Mesenchymal stem cell (in vitro differentiated cells and primary cell): Measurements from ENCODE around the gene FUT8.

ENCODE experiments used
- DNase-seq: peaks from one replicate; pipeline ENCODE4 v3.0.0-alpha.2; 2013
- H2AFZ ChIP-seq: one replicate; pipeline ENCODE4 v1.6.1; 2013; ENCODE audit warnings: low read depth, mild to moderate bottlenecking, control low read depth, inconsistent platforms, low read length, moderate library complexity
- H2AK5ac ChIP-seq: 2 replicates; pipeline ENCODE4 v1.6.1; 2013; ENCODE audit warnings: low read length, moderate library complexity, mild to moderate bottlenecking, inconsistent platforms; ENCODE audit not compliant: severe bottlenecking
- H2BK120ac ChIP-seq: one replicate; pipeline ENCODE4 v1.6.1; 2013; ENCODE audit warnings: low read depth, mild to moderate bottlenecking, inconsistent platforms, low read length, moderate library complexity
- H2BK12ac ChIP-seq, 2 experiments: one replicate each; pipeline ENCODE4 v1.6.1; 2013; ENCODE audit warnings: inconsistent platforms in 2 of 2, low read length in 2 of 2, mild to moderate bottlenecking in 2 of 2, moderate library complexity in 2 of 2, control low read depth in 1 of 2
- H2BK15ac ChIP-seq: one replicate; pipeline ENCODE4 v1.6.1; 2013; ENCODE audit warnings: mild to moderate bottlenecking, low read depth, inconsistent platforms; ENCODE audit not compliant: poor library complexity, severe bottlenecking
- H2BK5ac ChIP-seq: 2 replicates; pipeline ENCODE4 v1.6.1; 2013; ENCODE audit warnings: low read depth, mild to moderate bottlenecking, low read length, control low read depth, inconsistent platforms; ENCODE audit not compliant: poor library complexity, severe bottlenecking
- H3K14ac ChIP-seq, 2 experiments: one replicate each; pipeline ENCODE4 v1.6.1; 2013; ENCODE audit warnings: inconsistent platforms in 2 of 2, low read length in 2 of 2, control low read depth in 1 of 2, mild to moderate bottlenecking in 1 of 2, moderate library complexity in 1 of 2
- H3K18ac ChIP-seq, 2 experiments: one replicate each; pipeline ENCODE4 v1.6.1; 2013; ENCODE audit warnings: inconsistent platforms in 2 of 2, low read length in 2 of 2, control low read depth in 1 of 2, low read depth in 1 of 2, mild to moderate bottlenecking in 1 of 2
- H3K23ac ChIP-seq, 2 experiments: one replicate each; pipeline ENCODE4 v1.6.1; 2013; ENCODE audit warnings: inconsistent platforms in 2 of 2, low read length in 2 of 2, mild to moderate bottlenecking in 2 of 2, moderate library complexity in 2 of 2, control low read depth in 1 of 2
- H3K27ac ChIP-seq: 2 replicates; pipeline ENCODE4 v1.5.1; 2013; ENCODE audit warnings: mild to moderate bottlenecking, moderate library complexity, low read length, control low read depth, inconsistent platforms; ENCODE audit not compliant: poor library complexity, severe bottlenecking
- H3K27me3 ChIP-seq, 2 experiments: 2 replicates each; pipeline versions ENCODE4 v1.6.1 to v1.7.0; 2013; ENCODE audit warnings: low read length in 2 of 2, mild to moderate bottlenecking in 2 of 2, moderate library complexity in 2 of 2, control low read depth in 1 of 2, inconsistent platforms in 1 of 2; ENCODE audit not compliant: control insufficient read depth in 1 of 2, insufficient read depth in 1 of 2
- H3K36me3 ChIP-seq, 2 experiments: 2 replicates each; pipeline versions ENCODE4 v1.6.1 to v1.7.0; 2013; ENCODE audit warnings: low read length in 2 of 2, control low read depth in 1 of 2, inconsistent platforms in 1 of 2, low read depth in 1 of 2, mild to moderate bottlenecking in 1 of 2; ENCODE audit not compliant: insufficient read depth in 2 of 2, control insufficient read depth in 1 of 2
- H3K4ac ChIP-seq, 2 experiments: one replicate each; pipeline ENCODE4 v1.6.1; 2013; ENCODE audit warnings: inconsistent platforms in 2 of 2, low read length in 2 of 2, mild to moderate bottlenecking in 2 of 2, moderate library complexity in 2 of 2, control low read depth in 1 of 2, low read depth in 1 of 2
- H3K4me1 ChIP-seq: 2 replicates; pipeline ENCODE4 v1.6.1; 2013; ENCODE audit warnings: low read depth, low read length, control low read depth; ENCODE audit not compliant: control insufficient read depth, insufficient read depth
- H3K4me2 ChIP-seq: 2 replicates; pipeline ENCODE4 v1.6.1; 2013; ENCODE audit warnings: low read length, mild to moderate bottlenecking, inconsistent platforms; ENCODE audit not compliant: poor library complexity, severe bottlenecking
- H3K4me3 ChIP-seq, 2 experiments: 2 replicates each; pipeline versions ENCODE4 v1.5.1 to v1.7.0; 2013; ENCODE audit warnings: low read length in 2 of 2, mild to moderate bottlenecking in 2 of 2, control low read depth in 1 of 2, low read depth in 1 of 2; ENCODE audit not compliant: insufficient read depth in 1 of 2
- H3K79me1 ChIP-seq: replicated peaks from 2 replicates; pipeline ENCODE4 v1.6.1; 2013; ENCODE audit warnings: mild to moderate bottlenecking, control low read depth, low read length, inconsistent platforms; ENCODE audit not compliant: poor library complexity, severe bottlenecking
- H3K9ac ChIP-seq: 2 replicates; pipeline ENCODE4 v1.7.0; 2013; ENCODE audit warnings: mild to moderate bottlenecking, low read length, moderate library complexity
- H3K9me3 ChIP-seq: 2 replicates; pipeline ENCODE4 v1.7.0; 2013; ENCODE audit warnings: mild to moderate bottlenecking, low read length; ENCODE audit not compliant: control insufficient read depth
- H4K8ac ChIP-seq: one replicate; pipeline ENCODE4 v1.6.1; 2013; ENCODE audit warnings: inconsistent platforms, mild to moderate bottlenecking, low read length, moderate library complexity
- H4K91ac ChIP-seq: one replicate; pipeline ENCODE4 v1.6.1; 2013; ENCODE audit warnings: mild to moderate bottlenecking, low read length, inconsistent platforms
- WGBS: methylation state at CpG from one replicate; pipeline ENCODE4 v1.1.7; 2013; ENCODE audit warnings: mixed read lengths; 5-methylcytosine and 5-hydroxymethylcytosine counted together

The FUT8 gene

GRCh38 chr14:65613131-65613650 lies 200.7 kb downstream of the FUT8 start:
- H4K91ac ChIP-seq = no peak overlapping the region
- no CpG with 5 or more reads among the region's 3 CpGs for WGBS
- no peak for DNase-seq
- H3K9me3 ChIP-seq = no peaks in the 10 kb centered on the region
- no peak overlapping the region for H3K9ac ChIP-seq
- H2BK120ac ChIP-seq = no peak overlapping the region
- no peak overlapping the region for H3K18ac ChIP-seq
- no peak overlapping the region for H2BK12ac ChIP-seq
- no peak overlapping the region for H3K27ac ChIP-seq
- H3K4me2 ChIP-seq = no peak overlapping the region
- H2AFZ ChIP-seq = no peak overlapping the region
- no peaks in the 10 kb centered on the region for H3K27me3 ChIP-seq
- peaks cover 0 to 22% of the 10 kb centered on the region in 2 experiments for H3K36me3 ChIP-seq
- H4K8ac ChIP-seq = no peak overlapping the region
- H2AK5ac ChIP-seq = no peak overlapping the region
- no peak overlapping the region for H3K23ac ChIP-seq
- no peaks in the 10 kb centered on the region for H3K79me1 ChIP-seq
- no peak overlapping the region for H3K4ac ChIP-seq
- no peak overlapping the region for H2BK15ac ChIP-seq
- no peak overlapping the region for H2BK5ac ChIP-seq
- H3K4me1 ChIP-seq = no peaks in the 10 kb centered on the region
- no peak overlapping the region for H3K4me3 ChIP-seq
- H3K14ac ChIP-seq = no peak overlapping the region

GRCh38 chr14:65618996-65619395 lies 206.5 kb downstream of the FUT8 start:
- Histone ChIP-seq H3K79me1 (peaks cover 1% of the 10 kb centered on the region), H3K9me3 (no peaks in the 10 kb centered on the region), H4K91ac (no peak overlapping the region), H2AFZ (no peak overlapping the region), H3K4ac (no peak overlapping the region), H2BK120ac (no peak overlapping the region), H3K4me1 (no peaks in the 10 kb centered on the region), H3K27ac (no peak overlapping the region), H3K36me3 (peaks cover 0 to 46% of the 10 kb centered on the region in 2 experiments), H2BK12ac (no peak overlapping the region), H3K18ac (no peak overlapping the region), H3K9ac (no peak overlapping the region), H3K4me3 (no peak overlapping the region), H3K4me2 (no peak overlapping the region), H3K27me3 (no peaks in the 10 kb centered on the region), H2BK15ac (no peak overlapping the region), H3K23ac (no peak overlapping the region), H4K8ac (no peak overlapping the region), H3K14ac (no peak overlapping the region), H2AK5ac (no peak overlapping the region), H2BK5ac (no peak overlapping the region)
- 94% methylated on average over 3 of the region's 3 CpGs for WGBS
- no peak for DNase-seq

GRCh38 chr14:65620195-65620594 lies 207.7 kb downstream of the FUT8 start:
- no peaks in the 10 kb centered on the region for H3K4me1 ChIP-seq
- no peak overlapping the region for H3K4ac ChIP-seq
- H3K27me3 ChIP-seq = no peaks in the 10 kb centered on the region
- no peak overlapping the region for H2BK120ac ChIP-seq
- no peak for DNase-seq
- no peak overlapping the region for H4K91ac ChIP-seq
- H3K9me3 ChIP-seq = no peaks in the 10 kb centered on the region
- H2BK15ac ChIP-seq = no peak overlapping the region
- no peak overlapping the region for H4K8ac ChIP-seq
- peaks cover 1% of the 10 kb centered on the region for H3K79me1 ChIP-seq
- H3K18ac ChIP-seq = no peak overlapping the region
- H2BK5ac ChIP-seq = no peak overlapping the region
- H3K4me2 ChIP-seq = no peak overlapping the region
- no peak overlapping the region for H3K9ac ChIP-seq
- no peak overlapping the region for H3K4me3 ChIP-seq
- no peak overlapping the region for H3K23ac ChIP-seq
- H3K27ac ChIP-seq = no peak overlapping the region
- no peak overlapping the region for H3K14ac ChIP-seq
- H2BK12ac ChIP-seq = no peak overlapping the region
- H3K36me3 ChIP-seq = peaks cover 0 to 44% of the 10 kb centered on the region in 2 experiments
- no peak overlapping the region for H2AK5ac ChIP-seq
- H2AFZ ChIP-seq = no peak overlapping the region

- H2BK15ac ChIP-seq = no peak overlapping the region
- peaks cover 1% of the 10 kb centered on the region for H3K79me1 ChIP-seq
- no peak overlapping the region for H2AFZ ChIP-seq
- H3K14ac ChIP-seq = no peak overlapping the region
- no peak overlapping the region for H3K4me2 ChIP-seq
- H2BK12ac ChIP-seq = no peak overlapping the region
- no peak overlapping the region for H3K9ac ChIP-seq
- H2BK120ac ChIP-seq = no peak overlapping the region
- no peak overlapping the region for H3K4ac ChIP-seq
- no peak overlapping the region for H3K27ac ChIP-seq
- H4K8ac ChIP-seq = no peak overlapping the region
- no peak for DNase-seq
- H2BK5ac ChIP-seq = no peak overlapping the region
- H3K9me3 ChIP-seq = no peaks in the 10 kb centered on the region
- 85% methylated on average over 5 of the region's 5 CpGs for WGBS
- H3K23ac ChIP-seq = no peak overlapping the region
- H2AK5ac ChIP-seq = no peak overlapping the region
- H3K4me3 ChIP-seq = no peak overlapping the region
- H3K18ac ChIP-seq = no peak overlapping the region
- H3K36me3 ChIP-seq = peaks cover 0 to 34% of the 10 kb centered on the region in 2 experiments
- H3K27me3 ChIP-seq = no peaks in the 10 kb centered on the region
- no peaks in the 10 kb centered on the region for H3K4me1 ChIP-seq
- no peak overlapping the region for H4K91ac ChIP-seq
Observed at GRCh38 chr14:65622703-65623102, 210.2 kb downstream of the FUT8 start.
